HG03342 (cell line): ENCODE data around the gene SPATA2L.

Source experiments
- ATAC-seq: cut with Tn5 transposase; IDR thresholded peaks from one replicate; pipeline ENCODE4 v1.9.1; 2021; ENCODE audit warnings: mild to moderate bottlenecking, moderate library complexity; ENCODE audit not compliant: unreplicated experiment

Gene SPATA2L

GRCh38 chr16:89729293-89729692 is 27.8 kb upstream of the SPATA2L start:
- no peak for ATAC-seq

GRCh38 chr16:89727406-89728120 is 26.1 kb upstream of the SPATA2L start:
- ATAC-seq, result no peak

GRCh38 chr16:89723279-89724250 is 22.1 kb upstream of the SPATA2L start:
- no peak for ATAC-seq

- ATAC-seq, result no peak
Measured at GRCh38 chr16:89722392-89723278, 21.1 kb upstream of the SPATA2L start.

GRCh38 chr16:89721546-89722391 is 20.3 kb upstream of the SPATA2L start:
- peak; percentile 22 for ATAC-seq

GRCh38 chr16:89720813-89721545 is 19.5 kb upstream of the SPATA2L start, which contains the start of the genes VPS9D1 and ZNF276:
Gene VPS9D1, minus strand, starts transcription at chr16:89720898. Its CDS starts 37 bp downstream, at chr16:89720861.
Gene ZNF276, plus strand, starts transcription at chr16:89721537. Its CDS starts 104 bp downstream, at chr16:89721641.
- ATAC-seq, result peak; percentile 51

GRCh38 chr16:89720551-89720812 is 19.0 kb upstream of the SPATA2L start:
- ATAC-seq, result peak; percentile 5

DNA sequence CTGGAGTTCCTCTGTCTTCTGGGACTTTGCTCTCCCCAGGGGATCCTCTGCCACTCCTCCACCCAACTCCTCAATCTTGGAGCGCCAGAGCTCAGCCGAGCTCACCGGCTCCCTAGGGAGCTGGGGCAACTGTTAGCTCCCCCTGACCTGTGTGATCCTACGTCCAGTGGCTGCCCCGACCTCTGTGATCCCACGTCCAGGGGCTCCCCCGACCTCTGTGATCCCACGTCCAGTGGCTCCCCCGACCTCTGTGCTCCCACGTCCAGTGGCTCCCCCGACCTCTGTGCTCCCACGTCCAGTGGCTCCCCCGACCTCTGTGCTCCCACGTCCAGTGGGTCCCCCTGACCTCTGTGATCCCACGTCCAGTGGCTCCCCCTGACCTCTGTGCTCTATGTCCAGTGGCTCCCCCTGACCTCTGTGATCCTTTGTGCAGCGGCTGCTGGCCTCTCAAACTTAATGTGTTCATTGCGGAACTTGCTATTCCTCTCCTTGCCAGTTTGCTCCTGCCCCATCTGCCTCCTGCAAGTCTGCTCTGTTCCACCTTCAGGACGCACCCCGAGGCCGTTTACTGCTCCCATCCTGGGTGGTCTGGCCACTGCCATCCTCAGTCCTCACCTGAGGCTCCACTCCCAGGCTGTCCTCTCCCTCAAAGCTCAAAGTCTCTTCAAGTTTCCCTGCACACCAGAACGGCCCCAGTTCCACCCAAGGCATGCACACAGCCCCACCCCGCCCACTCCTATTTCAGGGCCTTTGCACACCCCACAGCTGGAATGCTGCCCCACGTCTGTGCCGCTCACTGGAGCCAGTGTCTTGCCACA is 16.4 kb upstream of the SPATA2L start:
- no peak for ATAC-seq

DNA sequence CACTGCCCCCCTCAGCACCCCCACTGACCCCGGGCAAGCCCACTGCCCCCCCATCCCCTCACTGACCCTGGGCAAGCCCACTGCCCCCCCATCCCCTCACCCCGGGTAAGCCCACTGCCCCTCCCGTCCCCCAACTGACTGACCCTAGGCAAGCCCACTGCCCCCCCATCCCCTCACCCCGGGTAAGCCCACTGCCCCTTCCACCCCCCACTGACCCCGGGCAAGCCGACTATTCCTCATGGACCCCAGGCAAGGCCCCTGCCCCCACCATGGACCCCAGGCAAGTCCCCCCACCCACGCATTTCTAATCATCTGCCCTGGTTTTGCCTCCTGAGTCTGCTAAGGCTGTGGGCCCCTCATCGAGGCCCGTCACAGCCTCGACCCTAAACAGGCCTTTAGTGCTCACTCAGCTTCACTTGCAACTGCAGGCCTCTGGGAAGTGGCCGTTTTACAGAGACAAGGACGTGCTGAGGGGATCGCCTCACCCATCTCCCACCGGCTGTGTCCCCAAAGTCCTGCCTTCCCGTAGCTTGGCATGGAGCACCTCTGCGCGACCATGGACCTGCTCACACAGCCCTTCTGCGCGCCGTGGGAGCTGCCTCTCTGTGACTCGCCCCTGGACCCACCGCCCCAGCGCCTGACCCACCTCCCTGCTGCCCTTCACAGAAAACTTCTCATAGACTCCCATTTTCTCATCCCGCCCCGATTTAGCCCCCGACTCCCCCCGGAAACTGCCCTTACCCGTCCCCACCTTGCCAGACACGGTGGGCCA is 15.6 kb upstream of the SPATA2L start:
- no peak for ATAC-seq

DNA sequence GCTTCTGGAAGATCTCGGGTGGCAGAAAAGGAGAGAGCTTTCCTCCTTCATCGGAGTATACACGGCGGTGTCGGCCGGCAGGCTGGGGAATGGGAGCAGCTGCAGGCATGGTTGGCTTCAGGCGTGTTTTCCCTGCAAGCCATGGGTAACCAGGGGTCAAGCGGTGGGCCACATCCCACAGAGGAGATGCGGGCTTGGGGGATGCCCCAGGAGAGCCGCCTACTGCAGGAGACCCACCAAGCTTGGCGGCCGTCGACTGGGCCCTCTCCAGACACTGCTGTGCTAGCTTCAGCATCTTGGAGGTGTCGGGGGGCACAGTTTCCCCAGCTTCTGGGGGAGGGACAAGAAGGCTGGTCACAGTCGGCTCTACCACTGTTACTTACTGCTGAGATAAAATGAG is 15.0 kb upstream of the SPATA2L start:
- ATAC-seq, result no peak

GRCh38 chr16:89712274-89712781 is 10.8 kb upstream of the SPATA2L start:
- ATAC-seq, result no peak

DNA sequence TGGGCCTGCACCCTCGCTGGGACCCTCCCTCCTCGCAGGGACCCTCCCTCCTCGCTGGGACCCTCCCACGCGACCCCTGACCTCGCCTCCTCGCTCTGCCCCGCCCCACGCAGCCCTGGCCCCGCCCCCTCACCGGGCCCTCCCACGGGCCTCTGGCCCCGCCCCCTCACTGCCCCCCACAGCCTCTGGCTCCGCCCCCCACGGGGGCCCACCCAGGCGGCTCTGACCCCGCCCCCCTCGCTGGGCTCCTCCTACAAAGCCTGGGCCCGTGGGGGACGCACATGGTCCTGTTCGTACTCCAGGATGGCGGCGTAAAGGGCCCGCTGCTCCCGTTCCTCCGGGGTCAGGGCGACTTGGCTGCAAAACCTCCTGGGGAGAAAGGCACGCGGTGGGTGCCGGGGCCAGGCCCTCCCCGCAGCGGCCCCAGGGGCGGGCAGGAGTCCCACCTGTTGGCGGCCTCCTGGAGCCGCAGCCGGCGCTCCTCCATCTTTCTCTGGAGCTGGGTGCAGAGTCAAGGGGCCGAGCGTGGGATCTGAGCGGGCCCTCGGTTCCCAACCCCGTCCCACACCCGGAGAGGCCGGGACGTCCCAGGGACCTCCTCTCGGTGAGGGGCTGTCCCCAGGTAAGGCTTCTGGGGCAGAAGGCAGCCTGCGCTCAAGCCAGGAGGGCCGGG is 10.2 kb upstream of the SPATA2L start:
- ATAC-seq, result no peak

GRCh38 chr16:89710709-89711564 is 9.4 kb upstream of the SPATA2L start:
- no peak for ATAC-seq

GRCh38 chr16:89709716-89710432 is 8.4 kb upstream of the SPATA2L start:
- no peak for ATAC-seq

DNA sequence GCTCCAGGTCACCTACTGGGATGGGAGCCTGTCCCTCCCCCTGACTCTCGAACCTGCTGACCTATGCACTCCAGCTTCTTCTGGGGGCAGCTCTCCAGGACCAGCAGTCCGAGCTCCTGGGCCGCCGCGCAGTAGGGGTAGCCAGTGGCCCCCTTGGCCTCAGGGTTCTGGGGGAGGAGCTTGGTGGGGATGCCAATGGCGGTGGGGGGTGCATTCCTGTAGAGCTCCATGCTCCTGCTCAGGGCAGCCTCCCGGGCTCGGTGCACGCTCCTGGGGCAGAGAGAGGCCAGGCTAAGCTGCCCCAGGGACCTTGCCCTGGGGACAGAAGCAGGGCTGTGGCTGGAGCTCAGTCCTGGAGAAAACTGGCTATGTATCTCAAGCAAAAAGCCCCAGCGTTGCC is 7.7 kb upstream of the SPATA2L start:
- ATAC-seq, result no peak
